Prostate gland (tissue), 2 donors: ENCODE measurements around the gene HIF1A. TPM values are rescaled to one million over a fixed set of nuclear protein-coding genes. Genes with fewer than 3 reads are reported as not detected.

Experiments used
- DNase-seq: peaks from one replicate; pipeline ENCODE4 v3.0.0-alpha.2; 2019; ENCODE audit warnings: low spot score
- H3K27ac ChIP-seq, 2 donors: fragments of 200-600 bp; sonication (generic); 2 replicates each; pipeline ENCODE4 v1.5.1; 2017 to 2019
- H3K27me3 ChIP-seq: fragments of 200-600 bp; sonication (generic); replicated peaks from 2 replicates; pipeline ENCODE4 v1.5.1; 2019; ENCODE audit not compliant: insufficient read depth
- H3K36me3 ChIP-seq, 2 donors: fragments of 200-600 bp; sonication (generic); 1 replicate in 1 of 2; 2 replicates in 1 of 2; pipeline versions ENCODE4 v1.5.1 to v1.8.1; 2017 to 2019
- H3K4me1 ChIP-seq: fragments of 200-600 bp; sonication (generic); replicated peaks from 2 replicates; pipeline ENCODE4 v1.5.1; 2019
- H3K4me3 ChIP-seq, 2 donors: fragments of 200-600 bp; sonication (generic); 2 replicates each; pipeline ENCODE4 v1.5.1; 2017 to 2019
- H3K9me3 ChIP-seq: fragments of 200-600 bp; sonication (generic); 2 replicates; pipeline ENCODE4 v1.5.1; 2017
- CTCF ChIP-seq, 4 experiments: fragments of 200-600 bp in 2 of 4; fragments of 450-650 bp in 2 of 4; sonication (generic) in 2 of 4; IDR thresholded peaks; 1 replicate in 3 of 4; 2 replicates in 1 of 4; pipeline ENCODE4 v1.5.1; 2016 to 2019; ENCODE audit warnings: antibody characterized with exemption in 4 of 4, mild to moderate bottlenecking in 2 of 4, moderate library complexity in 2 of 4
- POLR2A ChIP-seq: fragments of 450-650 bp; IDR thresholded peaks from one replicate; pipeline ENCODE4 v1.6.1; 2016; ENCODE audit warnings: antibody characterized with exemption, mild to moderate bottlenecking
- POLR2AphosphoS5 ChIP-seq: sonication (generic); formaldehyde crosslinking; IDR thresholded peaks from one replicate; pipeline ENCODE4 v1.6.1; 2017; ENCODE audit warnings: antibody characterized with exemption
- WGBS: methylation state at CpG from one replicate; pipeline ENCODE4 v1.1.5; 2018; 5-methylcytosine and 5-hydroxymethylcytosine counted together
- intact Hi-C: fragments of 100-400 bp; cut with DNase I; formaldehyde crosslinking; loops from one replicate; pipeline ENCODE4 v1.14.2; 2022
- total RNA-seq, 2 donors: library from RNA; depleted of rRNA; stranded (reverse); fragments of >200 nt; gene quantifications; one replicate each; pipeline ENCODE4 v1.1.0, GENCODE V29; 2016

HIF1A gene
- total RNA-seq, 2 donors from 2014 or later = 61.7 to 101 TPM

- H3K4me1 ChIP-seq = peaks cover 4% of the 10 kb centered on the region
- TF ChIP-seq POLR2A = no peak
- TF ChIP-seq CTCF (IDR thresholded peaks at IDR 0.05) = no peak
- no peak for TF ChIP-seq POLR2AphosphoS5
- no peaks in the 10 kb centered on the region for H3K36me3 ChIP-seq
- H3K27me3 ChIP-seq = no peaks in the 10 kb centered on the region
- intact Hi-C loops = no loop called here
- no peak overlapping the region for H3K27ac ChIP-seq
- no peaks in the 10 kb centered on the region for H3K9me3 ChIP-seq
- no peak overlapping the region for H3K4me3 ChIP-seq
- DNase-seq = no peak
Observed at GRCh38 chr14:61746881-61747280, 51.6 kb downstream of the HIF1A start.

GRCh38 chr14:61747342-61747741 lies 52.0 kb downstream of the HIF1A start:
- no peaks in the 10 kb centered on the region for H3K36me3 ChIP-seq
- TF ChIP-seq CTCF (IDR thresholded peaks at IDR 0.05) (no peak), POLR2A (no peak), POLR2AphosphoS5 (no peak)
- WGBS = 91% methylated on average over 3 of the region's 3 CpGs

GRCh38 chr14:61749264-61749663 lies 54.0 kb downstream of the HIF1A start:
- intact Hi-C loops = no loop called here
- 64% methylated on average over 3 of the region's 3 CpGs for WGBS
- H3K27ac ChIP-seq = no peak overlapping the region

More at GRCh38 chr14:61747342-61747741, 52.0 kb downstream of the HIF1A start:
- H3K4me1 ChIP-seq = peaks cover 4% of the 10 kb centered on the region
- no peak overlapping the region for H3K4me3 ChIP-seq
- no peak overlapping the region for H3K27ac ChIP-seq
- no peaks in the 10 kb centered on the region for H3K9me3 ChIP-seq
- H3K27me3 ChIP-seq = no peaks in the 10 kb centered on the region
- intact Hi-C loops = no loop called here
- DNase-seq = no peak

GRCh38 chr14:61749867-61750266 lies 54.6 kb downstream of the HIF1A start:
- no peak overlapping the region for H3K4me3 ChIP-seq
- intact Hi-C loops = loop anchor here (2.0 kb wide), 1 partner anchor 275 kb away; no protein-coding TSS in a partner anchor
- TF ChIP-seq POLR2A = no peak
- TF ChIP-seq POLR2AphosphoS5 = no peak
- no peak for TF ChIP-seq CTCF (IDR thresholded peaks at IDR 0.05)
- no peaks in the 10 kb centered on the region for H3K36me3 ChIP-seq
- no peak overlapping the region for H3K27ac ChIP-seq
- WGBS = 67% methylated on average over 3 of the region's 3 CpGs
- H3K9me3 ChIP-seq = no peaks in the 10 kb centered on the region
- no peak for DNase-seq
- no peaks in the 10 kb centered on the region for H3K27me3 ChIP-seq
- H3K4me1 ChIP-seq = peaks cover 4% of the 10 kb centered on the region

More at GRCh38 chr14:61749264-61749663, 54.0 kb downstream of the HIF1A start:
- peaks cover 4% of the 10 kb centered on the region for H3K4me1 ChIP-seq
- H3K9me3 ChIP-seq = no peaks in the 10 kb centered on the region
- H3K36me3 ChIP-seq = no peaks in the 10 kb centered on the region
- no peak for DNase-seq
- no peaks in the 10 kb centered on the region for H3K27me3 ChIP-seq
- no peak overlapping the region for H3K4me3 ChIP-seq
- TF ChIP-seq POLR2AphosphoS5 (no peak), CTCF (IDR thresholded peaks at IDR 0.05) (no peak), POLR2A (no peak)

GRCh38 chr14:61750708-61751474 lies 55.6 kb downstream of the HIF1A start:
- intact Hi-C loops = loop anchor here (2.0 kb wide), 1 partner anchor 276 kb away; no protein-coding TSS in a partner anchor

More at GRCh38 chr14:61750708-61751474, 55.6 kb downstream of the HIF1A start:
- Histone ChIP-seq H3K4me3 (peak overlapping the region; percentile 45 to 52), H3K36me3 (no peaks in the 10 kb centered on the region), H3K4me1 (peaks cover 4% of the 10 kb centered on the region), H3K27ac (peak overlapping the region; percentile 83 to 86), H3K27me3 (no peaks in the 10 kb centered on the region), H3K9me3 (no peaks in the 10 kb centered on the region)
- no peak for TF ChIP-seq CTCF (IDR thresholded peaks at IDR 0.05)
- TF ChIP-seq POLR2AphosphoS5 = peak; percentile 81
- TF ChIP-seq POLR2A = peak; percentile 81
- WGBS = 2% methylated on average over 43 of the region's 54 CpGs
- peak; percentile 91 for DNase-seq
